HCT116 (cell line): ENCODE measurements around the gene FGF14. TPM values are rescaled to one million over a fixed set of nuclear protein-coding genes. Genes with fewer than 3 reads are reported as not detected.

Experiments
- ATAC-seq: fragments of 200-7000 bp; cut with Tn5 transposase; 2 replicates; pipeline ENCODE4 v1.9.1; 2020; ENCODE audit warnings: mild to moderate bottlenecking, moderate library complexity
- BruUV-seq: library from RNA; stranded (reverse); fragments of 400-500 nt; replicated peaks from 2 replicates; lab custom pipeline; 2021; lab: Mats Ljungman, UMichigan
- CTCF ChIA-PET: fragments of 300-600 bp; sonication (Branson Sonifier 250); formaldehyde crosslinking; loops from one replicate; lab custom pipeline; 2021; ENCODE audit warnings: antibody characterized with exemption; lab: Charles Lee
- POLR2A ChIA-PET: fragments of 300-600, 350-600 bp; sonication (Branson Sonifier 250); formaldehyde crosslinking; loops from one replicate; lab custom pipeline; 2021; ENCODE audit warnings: antibody characterized with exemption; lab: Charles Lee
- RAD21 ChIA-PET, 2 experiments: fragments of 300-600 bp; sonication (Branson Sonifier 250); formaldehyde crosslinking; loops; one replicate each; lab custom pipeline; 2023; ENCODE audit warnings: low total read pairs in 2 of 2; ENCODE audit not compliant: uncharacterized antibody in 2 of 2, unreplicated experiment in 2 of 2, low non-redundant PET in 1 of 2; lab: Charles Lee
- DNase-seq: peaks from one replicate; pipeline ENCODE4 v3.0.0-alpha.2; 2010; ENCODE audit warnings: low read depth, low spot score
- H2AFZ ChIP-seq: fragments of 200-600 bp; shearing (Covaris generic), sonication (generic); 2 replicates; pipeline ENCODE4 v1.6.1; 2017; ENCODE audit warnings: low read depth, mixed run types, mixed read lengths, antibody characterized with exemption, low read length; ENCODE audit not compliant: poor library complexity, severe bottlenecking
- H3K27ac ChIP-seq: 2 replicates; pipeline ENCODE4 v1.5.1; 2012; ENCODE audit warnings: low read depth, low read length
- H3K27me3 ChIP-seq: fragments of 200-600 bp; sonication (generic); 2 replicates; pipeline ENCODE4 v1.6.1; 2016; ENCODE audit warnings: mixed run types, low read length, mixed read lengths; ENCODE audit not compliant: insufficient read depth
- H3K36me3 ChIP-seq, 2 experiments: fragments of 200-500 bp in 1 of 2; fragments of 200-600 bp in 1 of 2; sonication (Bioruptor generic) in 1 of 2; sonication (generic) in 1 of 2; 2 replicates each; pipeline versions ENCODE4 v1.5.1 to v1.6.1; 2014 to 2016; ENCODE audit warnings: low read length in 2 of 2, inconsistent platforms in 1 of 2, mixed read lengths in 1 of 2, mixed run types in 1 of 2; ENCODE audit not compliant: insufficient read depth in 2 of 2, control insufficient read depth in 1 of 2
- H3K4me1 ChIP-seq, 2 experiments: fragments of 200-600 bp in 1 of 2; sonication (generic) in 1 of 2; 2 replicates each; pipeline versions ENCODE4 v1.5.1 to v1.6.1; 2012 to 2017; ENCODE audit warnings: low read length in 2 of 2, inconsistent platforms in 1 of 2, mild to moderate bottlenecking in 1 of 2, mixed read lengths in 1 of 2, mixed run types in 1 of 2, moderate library complexity in 1 of 2; ENCODE audit not compliant: insufficient read depth in 2 of 2, control insufficient read depth in 1 of 2
- H3K4me2 ChIP-seq: fragments of 200-600 bp; sonication (generic); 2 replicates; pipeline ENCODE4 v1.6.1; 2017; ENCODE audit warnings: mixed run types, low read length, mixed read lengths
- H3K4me3 ChIP-seq, 2 experiments: fragments of 200-600 bp in 1 of 2; sonication (generic) in 1 of 2; replicated peaks in 1 of 2; 2 replicates each; pipeline ENCODE4 v1.5.1; 2011 to 2016; ENCODE audit warnings: low read length in 2 of 2, control low read depth in 1 of 2, low read depth in 1 of 2, mild to moderate bottlenecking in 1 of 2, mixed read lengths in 1 of 2, mixed run types in 1 of 2
- H3K79me2 ChIP-seq: fragments of 200-600 bp; sonication (generic); 2 replicates; pipeline ENCODE4 v1.6.1; 2017; ENCODE audit warnings: mild to moderate bottlenecking, mixed run types, low read length, moderate library complexity, mixed read lengths; ENCODE audit not compliant: insufficient read depth
- H3K9ac ChIP-seq: fragments of 200-600 bp; sonication (generic); 2 replicates; pipeline ENCODE4 v1.6.1; 2016; ENCODE audit warnings: low read length, mixed read lengths
- H3K9me2 ChIP-seq: fragments of 200-600 bp; sonication (generic), shearing (Covaris generic); 2 replicates; pipeline ENCODE4 v1.6.1; 2017; ENCODE audit warnings: mixed run types, mild to moderate bottlenecking, moderate library complexity; ENCODE audit not compliant: insufficient read depth
- H3K9me3 ChIP-seq, 2 experiments: fragments of 200-500 bp in 1 of 2; fragments of 200-600 bp in 1 of 2; sonication (Bioruptor generic) in 1 of 2; sonication (generic) in 1 of 2; 2 replicates each; pipeline ENCODE4 v1.6.1; 2014 to 2017; ENCODE audit warnings: low read length in 2 of 2, mixed read lengths in 2 of 2, inconsistent platforms in 1 of 2, low read depth in 1 of 2, mild to moderate bottlenecking in 1 of 2, mixed run types in 1 of 2, moderate library complexity in 1 of 2; ENCODE audit not compliant: control insufficient read depth in 1 of 2, insufficient read depth in 1 of 2
- H4K20me1 ChIP-seq: fragments of 200-600 bp; sonication (generic), shearing (Covaris generic); 2 replicates; pipeline ENCODE4 v1.6.1; 2017; ENCODE audit warnings: mixed run types, mild to moderate bottlenecking, moderate library complexity; ENCODE audit not compliant: insufficient read depth
- ATF3 ChIP-seq: IDR thresholded peaks from 2 replicates; pipeline ENCODE4 v1.6.1; 2012
- EGR1 ChIP-seq: IDR thresholded peaks from 2 replicates; pipeline ENCODE4 v1.6.1; 2012; ENCODE audit warnings: low read depth
- ELF1 ChIP-seq: IDR thresholded peaks from 2 replicates; pipeline ENCODE4 v1.6.1; 2012; ENCODE audit warnings: low read depth, borderline replicate concordance
- EZH2 ChIP-seq: fragments of 200-600 bp; sonication (generic); IDR thresholded peaks from 2 replicates; pipeline ENCODE4 v1.6.1; 2017; ENCODE audit warnings: antibody characterized with exemption, mixed run types
- EZH2phosphoT487 ChIP-seq: fragments of 200-600 bp; IDR thresholded peaks from 2 replicates; pipeline ENCODE4 v1.6.1; 2018; ENCODE audit warnings: antibody characterized with exemption, borderline replicate concordance
- JUND ChIP-seq: IDR thresholded peaks from 2 replicates; pipeline ENCODE4 v1.6.1; 2012
- POLR2A ChIP-seq: IDR thresholded peaks from 2 replicates; pipeline ENCODE4 v1.7.0; 2011; ENCODE audit warnings: borderline replicate concordance; ENCODE audit not compliant: insufficient read depth, insufficient read length; ENCODE audit errors: extremely low read depth
- RAD21 ChIP-seq: IDR thresholded peaks from 2 replicates; pipeline ENCODE4 v1.6.1; 2012; ENCODE audit warnings: low read depth, mild to moderate bottlenecking
- SP1 ChIP-seq: IDR thresholded peaks from 2 replicates; pipeline ENCODE4 v1.6.1; 2012; ENCODE audit warnings: low read depth
- SRF ChIP-seq: IDR thresholded peaks from 2 replicates; pipeline ENCODE4 v1.6.1; 2012; ENCODE audit warnings: low read depth
- YY1 ChIP-seq: IDR thresholded peaks from 2 replicates; pipeline ENCODE4 v1.6.1; 2011; ENCODE audit warnings: low read length, low read depth, moderate library complexity, mild to moderate bottlenecking; ENCODE audit not compliant: insufficient replicate concordance; ENCODE audit errors: extremely low read depth
- ZBTB33 ChIP-seq: IDR thresholded peaks from 2 replicates; pipeline ENCODE4 v1.6.1; 2011; ENCODE audit warnings: mild to moderate bottlenecking, low read length, moderate library complexity; ENCODE audit not compliant: insufficient replicate concordance; ENCODE audit errors: extremely low read depth
- ZFX ChIP-seq: fragments of 450-650 bp; IDR thresholded peaks from 2 replicates; pipeline ENCODE4 v1.6.1; 2017
- intact Hi-C: fragments of 100-400 bp; cut with micrococcal nuclease; formaldehyde crosslinking; loops from 2 replicates; pipeline ENCODE4 v1.10.0; 2022
- total RNA-seq: library from RNA; stranded (reverse); gene quantifications from one replicate; pipeline ENCODE4 v1.2.1, GENCODE V29; 2021; ENCODE audit not compliant: unreplicated experiment
- TF ChIP-seq, protein P1 (sequence below): IDR thresholded peaks from 2 replicates; pipeline ENCODE4 v1.6.1; 2012

Gene FGF14
- total RNA-seq, 1 experiment from 2014 or later = not detected

- Histone ChIP-seq H3K9ac (no peak overlapping the region), H3K9me3 (no peaks in the 10 kb centered on the region), H3K4me3 (no peak overlapping the region), H3K27ac (no peak overlapping the region), H4K20me1 (no peaks in the 10 kb centered on the region), H3K79me2 (no peaks in the 10 kb centered on the region), H3K27me3 (no peaks in the 10 kb centered on the region), H3K9me2 (no peaks in the 10 kb centered on the region), H3K36me3 (no peaks in the 10 kb centered on the region), H2AFZ (no peak overlapping the region), H3K4me1 (no peaks in the 10 kb centered on the region), H3K4me2 (no peak overlapping the region)
- TF ChIP-seq ZFX (no peak), SP1 (no peak), SRF (no peak), JUND (no peak), EZH2phosphoT487 (no peak), ZBTB33 (no peak), POLR2A (no peak)
- TF ChIP-seq, protein P1, sequence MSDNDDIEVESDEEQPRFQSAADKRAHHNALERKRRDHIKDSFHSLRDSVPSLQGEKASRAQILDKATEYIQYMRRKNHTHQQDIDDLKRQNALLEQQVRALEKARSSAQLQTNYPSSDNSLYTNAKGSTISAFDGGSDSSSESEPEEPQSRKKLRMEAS = no peak
- RAD21 ChIA-PET = no interaction called here
- CTCF ChIA-PET = no interaction called here
- POLR2A ChIA-PET = no interaction called here
- DNase-seq = no peak
- no TSS peak for BruUV-seq
- intact Hi-C loops = no loop called here
- ATAC-seq = no peak
These were observed 32.5 kb downstream of the FGF14 start for GRCh38 chr13:102369302-102369701.

DNA sequence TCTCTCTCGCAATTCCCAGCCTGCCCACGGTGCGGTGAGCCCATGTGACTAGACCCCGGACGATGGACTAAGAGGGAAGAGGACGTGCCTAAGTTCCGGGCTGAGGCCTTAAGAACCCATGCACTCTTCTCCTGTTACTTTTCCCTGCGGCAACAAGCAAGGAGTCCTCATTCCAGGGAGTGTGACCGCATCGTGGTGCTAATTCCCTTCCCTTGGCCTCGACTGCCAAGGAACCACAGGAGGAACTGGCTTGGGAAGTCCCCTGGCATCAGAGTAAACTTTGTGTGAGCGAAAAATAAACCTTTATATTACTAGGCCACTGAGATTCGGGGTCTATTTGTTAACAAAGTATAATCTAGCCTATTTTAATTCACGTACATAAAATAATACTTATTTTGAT is 34.0 kb downstream of the FGF14 start:
- no peaks in the 10 kb centered on the region for H3K9me3 ChIP-seq
- intact Hi-C loops = no loop called here
- BruUV-seq = no TSS peak
- ChIA-PET RAD21 (no interaction called here), CTCF (no interaction called here), POLR2A (no interaction called here)
- TF ChIP-seq EZH2 = no peak
- no peak for TF ChIP-seq ZBTB33
- TF ChIP-seq, protein P1 = no peak
- no peak for TF ChIP-seq EGR1
- TF ChIP-seq YY1 = no peak
- TF ChIP-seq RAD21 = no peak
- TF ChIP-seq ATF3 = no peak
- TF ChIP-seq ELF1 = no peak
- no peak overlapping the region for H3K27ac ChIP-seq
- ATAC-seq (no peak), DNase-seq (no peak)
- no peak overlapping the region for H2AFZ ChIP-seq
- H3K36me3 ChIP-seq = no peaks in the 10 kb centered on the region
- no peaks in the 10 kb centered on the region for H3K9me2 ChIP-seq
- H4K20me1 ChIP-seq = no peaks in the 10 kb centered on the region
- no peak overlapping the region for H3K4me3 ChIP-seq
- no peaks in the 10 kb centered on the region for H3K4me1 ChIP-seq
- H3K9ac ChIP-seq = no peak overlapping the region
- H3K27me3 ChIP-seq = no peaks in the 10 kb centered on the region
- no peak overlapping the region for H3K4me2 ChIP-seq
- H3K79me2 ChIP-seq = no peaks in the 10 kb centered on the region
